Measurements from ENCODE around the gene LRP1-AS.

Gene LRP1-AS

GRCh38 chr12:57183939-57184725 lies 36.7 kb upstream of the LRP1-AS start:
- TF ChIP-seq CSRNP3 (CRISPR knock-in tag; IDR thresholded peaks at IDR 0.05): no peak
- no peak for TF ChIP-seq SNAI2 (CRISPR knock-in tag; IDR thresholded peaks at IDR 0.05)
- TF ChIP-seq PATZ1 (CRISPR knock-in tag; IDR thresholded peaks at IDR 0.05; ENCODE audit: borderline replicate concordance): no peak
- no peak for ATAC-seq

GRCh38 chr12:57182918-57183575 lies 35.6 kb upstream of the LRP1-AS start:
- peak; percentile 92 for ATAC-seq
- TF ChIP-seq GLIS3 (CRISPR knock-in tag; IDR thresholded peaks at IDR 0.05): 0 out of 2 replicates have a peak, but pooled peaks have one; percentile 50
- no peak for TF ChIP-seq PPARA (CRISPR knock-in tag; IDR thresholded peaks at IDR 0.05; ENCODE audit: borderline replicate concordance)

- TF ChIP-seq BACH2 (CRISPR knock-in tag; IDR thresholded peaks at IDR 0.05; ENCODE audit: borderline replicate concordance) (no peak), RARB (CRISPR knock-in tag; IDR thresholded peaks at IDR 0.05) (no peak), ZFP30 (CRISPR knock-in tag; IDR thresholded peaks at IDR 0.05) (no peak), ZC3H10 (CRISPR knock-in tag; IDR thresholded peaks at IDR 0.05) (no peak), TCF4 (CRISPR knock-in tag; IDR thresholded peaks at IDR 0.05; ENCODE audit: borderline replicate concordance) (no peak), ISL1 (CRISPR knock-in tag; IDR thresholded peaks at IDR 0.05) (no peak), CSDC2 (CRISPR knock-in tag; IDR thresholded peaks at IDR 0.05) (no peak), ZFP3 (CRISPR knock-in tag; IDR thresholded peaks at IDR 0.05) (no peak), TOX (CRISPR knock-in tag; IDR thresholded peaks at IDR 0.05; ENCODE audit: borderline replicate concordance) (no peak), ARNTL (CRISPR knock-in tag; IDR thresholded peaks at IDR 0.05; ENCODE audit: borderline replicate concordance, low read depth) (no peak), ESRRG (CRISPR knock-in tag; IDR thresholded peaks at IDR 0.05) (no peak), ZNF8 (CRISPR knock-in tag; IDR thresholded peaks at IDR 0.05) (no peak), TSHZ2 (CRISPR knock-in tag; IDR thresholded peaks at IDR 0.05) (no peak), GLIS3 (CRISPR knock-in tag; IDR thresholded peaks at IDR 0.05) (no peak), CREB5 (CRISPR knock-in tag; IDR thresholded peaks at IDR 0.05; ENCODE audit: low read depth) (no peak)
- no peak for ATAC-seq
Observed at GRCh38 chr12:57181561-57182155, 34.2 kb upstream of the LRP1-AS start.

- no peak for TF ChIP-seq ZFP30 (CRISPR knock-in tag; IDR thresholded peaks at IDR 0.05)
- TF ChIP-seq POU6F1 (CRISPR knock-in tag; IDR thresholded peaks at IDR 0.05; ENCODE audit: borderline replicate concordance, low read depth): no peak
- no peak for TF ChIP-seq OSR1 (CRISPR knock-in tag; IDR thresholded peaks at IDR 0.05)
- no peak for ATAC-seq
Observed at GRCh38 chr12:57181072-57181471, 33.7 kb upstream of the LRP1-AS start.

Data from SK-N-SH treated with all-trans-retinoic acid at 6 μM for 48 hours (cell line).